ENCODE measurements around the gene OLFM2. TPM values are rescaled to one million over a fixed set of nuclear protein-coding genes. Genes with fewer than 3 reads are reported as not detected.

The OLFM2 gene
- total RNA-seq, 3 donors from 2014 or later, result 1.4 to 5.7 (median 1.9) TPM

DNA sequence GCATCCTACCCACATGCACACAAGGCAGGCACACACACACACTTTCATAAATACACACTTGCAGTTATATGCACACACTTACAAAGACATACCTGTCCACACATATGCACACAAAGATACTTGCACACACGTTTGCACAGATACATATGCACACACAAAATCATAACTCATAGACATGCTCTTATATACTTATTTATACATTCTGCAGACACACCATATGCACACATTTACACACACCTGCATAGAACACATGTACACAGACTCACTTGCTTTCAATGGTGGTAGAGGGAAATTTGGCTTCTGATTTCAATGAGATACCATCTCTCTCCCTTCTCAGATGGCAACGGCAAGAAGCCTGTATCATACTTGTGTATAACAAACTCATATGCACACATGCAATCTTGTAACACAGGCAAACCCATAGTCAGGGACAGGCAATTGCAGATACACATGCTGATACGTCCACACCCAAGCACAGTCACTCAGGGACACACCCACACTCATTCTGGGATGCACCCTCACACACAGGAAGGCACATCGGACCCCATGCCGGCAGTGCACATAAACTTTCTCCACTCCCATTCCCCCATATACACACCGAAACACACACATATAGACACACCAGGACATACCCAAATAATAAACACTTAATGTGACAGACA, 24.7 kb downstream of the OLFM2 start:
- DNase-seq, result no peak

DNA sequence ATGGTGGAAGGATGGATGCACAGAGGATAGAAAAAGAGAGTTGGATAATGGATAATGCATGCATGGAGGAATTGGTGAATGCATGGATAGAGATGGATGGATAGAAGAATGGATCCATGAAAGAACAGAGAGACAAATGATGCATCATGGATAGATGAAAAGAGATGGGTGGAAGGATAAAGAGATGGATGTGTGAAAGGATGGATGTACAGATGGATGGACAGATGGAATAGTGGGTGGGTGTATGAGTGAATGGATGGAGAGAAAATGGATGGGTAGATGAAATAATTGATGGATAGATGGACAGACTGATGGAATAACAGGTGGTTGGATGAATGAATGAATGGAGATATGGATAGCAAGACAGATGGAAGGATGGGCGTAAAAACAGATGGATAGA, 25.7 kb downstream of the OLFM2 start:
- H3K36me3 ChIP-seq (ENCODE audit: low read depth), result no peaks in the 10 kb centered on the region
- intact Hi-C loops (cut with DNase I, micrococcal nuclease), result no loop called here
- H3K4me1 ChIP-seq (ENCODE audit: low read depth), result peaks cover 13% of the 10 kb centered on the region
- ATAC-seq (no peak), DNase-seq (no peak)
- TF ChIP-seq, protein P1, sequence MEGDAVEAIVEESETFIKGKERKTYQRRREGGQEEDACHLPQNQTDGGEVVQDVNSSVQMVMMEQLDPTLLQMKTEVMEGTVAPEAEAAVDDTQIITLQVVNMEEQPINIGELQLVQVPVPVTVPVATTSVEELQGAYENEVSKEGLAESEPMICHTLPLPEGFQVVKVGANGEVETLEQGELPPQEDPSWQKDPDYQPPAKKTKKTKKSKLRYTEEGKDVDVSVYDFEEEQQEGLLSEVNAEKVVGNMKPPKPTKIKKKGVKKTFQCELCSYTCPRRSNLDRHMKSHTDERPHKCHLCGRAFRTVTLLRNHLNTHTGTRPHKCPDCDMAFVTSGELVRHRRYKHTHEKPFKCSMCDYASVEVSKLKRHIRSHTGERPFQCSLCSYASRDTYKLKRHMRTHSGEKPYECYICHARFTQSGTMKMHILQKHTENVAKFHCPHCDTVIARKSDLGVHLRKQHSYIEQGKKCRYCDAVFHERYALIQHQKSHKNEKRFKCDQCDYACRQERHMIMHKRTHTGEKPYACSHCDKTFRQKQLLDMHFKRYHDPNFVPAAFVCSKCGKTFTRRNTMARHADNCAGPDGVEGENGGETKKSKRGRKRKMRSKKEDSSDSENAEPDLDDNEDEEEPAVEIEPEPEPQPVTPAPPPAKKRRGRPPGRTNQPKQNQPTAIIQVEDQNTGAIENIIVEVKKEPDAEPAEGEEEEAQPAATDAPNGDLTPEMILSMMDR (IDR thresholded peaks at IDR 0.05), result no peak
- H3K9me3 ChIP-seq, result no peaks in the 10 kb centered on the region
- H3K4me3 ChIP-seq, result no peak overlapping the region

More for the DNA sequence above, 24.7 kb downstream of the OLFM2 start:
- H3K9me3 ChIP-seq, result no peaks in the 10 kb centered on the region
- H3K36me3 ChIP-seq (ENCODE audit: low read depth), result no peaks in the 10 kb centered on the region
- TF ChIP-seq, protein P1 (IDR thresholded peaks at IDR 0.05), result no peak
- peaks cover 13% of the 10 kb centered on the region for H3K4me1 ChIP-seq (ENCODE audit: low read depth)
- intact Hi-C loops (cut with DNase I, micrococcal nuclease), result no loop called here
- no peak overlapping the region for H3K4me3 ChIP-seq
- no peak for ATAC-seq

DNA sequence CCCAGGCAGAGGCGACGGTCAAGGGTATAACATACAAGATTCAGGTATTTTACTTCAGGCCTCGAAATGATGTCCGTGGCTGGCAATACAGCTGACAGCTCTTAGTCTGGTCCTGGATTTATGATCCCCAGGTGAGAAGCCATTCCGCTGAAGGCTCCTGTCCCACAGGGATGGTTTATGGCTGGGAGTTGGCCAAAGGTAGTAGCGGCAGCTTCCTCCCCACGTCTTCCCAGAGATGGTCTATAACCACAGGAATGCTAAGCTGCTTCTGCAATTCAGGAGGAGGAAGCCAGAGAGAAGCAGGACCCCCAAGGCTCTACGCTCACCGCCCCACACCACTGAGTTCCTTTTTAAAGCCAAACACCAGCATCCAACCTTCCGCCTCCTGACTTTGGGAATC, 27.1 kb downstream of the OLFM2 start:
- Histone ChIP-seq H3K9me3 (no peaks in the 10 kb centered on the region), H3K4me3 (no peak overlapping the region), H3K36me3 (ENCODE audit: low read depth) (no peaks in the 10 kb centered on the region), H3K4me1 (ENCODE audit: low read depth) (peaks cover 8% of the 10 kb centered on the region)
- intact Hi-C loops (cut with DNase I, micrococcal nuclease), result no loop called here
- TF ChIP-seq, protein P1 (IDR thresholded peaks at IDR 0.05), result no peak
- DNase-seq, result no peak
- peak; percentile 29 for ATAC-seq

DNA sequence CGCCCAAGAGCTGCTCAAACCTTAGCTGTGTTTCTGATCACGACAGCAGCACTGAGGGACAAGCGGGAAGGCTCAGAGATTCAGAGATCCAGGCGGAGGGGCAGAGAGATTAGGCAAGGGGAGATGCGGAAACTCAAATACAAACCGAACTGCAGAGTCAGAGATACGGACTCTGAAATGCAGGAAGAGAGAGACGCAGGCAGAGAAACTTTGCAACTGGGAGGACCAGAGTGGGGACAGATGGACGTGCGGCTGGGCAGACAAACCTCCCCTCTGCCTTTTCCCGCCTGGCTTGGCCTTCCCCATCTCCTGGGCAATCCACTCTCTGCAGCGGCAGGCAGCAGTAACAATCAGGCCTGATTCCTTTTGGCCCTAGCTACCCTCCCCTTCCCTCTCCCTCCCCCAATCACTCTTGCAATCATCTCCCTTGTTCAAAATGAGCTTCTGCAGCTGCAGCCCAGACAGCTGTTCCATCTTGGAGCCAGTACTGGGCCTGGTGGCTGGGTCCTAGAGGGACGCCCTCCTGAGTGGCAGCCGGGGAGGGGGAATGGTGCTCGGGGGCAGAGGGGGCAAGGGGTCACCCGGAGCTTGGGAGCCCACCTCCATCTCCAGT, 29.7 kb downstream of the OLFM2 start:
- Histone ChIP-seq H3K4me3 (no peak overlapping the region), H3K36me3 (ENCODE audit: low read depth) (no peaks in the 10 kb centered on the region), H3K9me3 (no peaks in the 10 kb centered on the region), H3K4me1 (ENCODE audit: low read depth) (no peaks in the 10 kb centered on the region)
- DNase-seq (no peak), ATAC-seq (no peak)
- intact Hi-C loops (cut with DNase I, micrococcal nuclease), result no loop called here
- TF ChIP-seq, protein P1 (IDR thresholded peaks at IDR 0.05), result no peak

DNA sequence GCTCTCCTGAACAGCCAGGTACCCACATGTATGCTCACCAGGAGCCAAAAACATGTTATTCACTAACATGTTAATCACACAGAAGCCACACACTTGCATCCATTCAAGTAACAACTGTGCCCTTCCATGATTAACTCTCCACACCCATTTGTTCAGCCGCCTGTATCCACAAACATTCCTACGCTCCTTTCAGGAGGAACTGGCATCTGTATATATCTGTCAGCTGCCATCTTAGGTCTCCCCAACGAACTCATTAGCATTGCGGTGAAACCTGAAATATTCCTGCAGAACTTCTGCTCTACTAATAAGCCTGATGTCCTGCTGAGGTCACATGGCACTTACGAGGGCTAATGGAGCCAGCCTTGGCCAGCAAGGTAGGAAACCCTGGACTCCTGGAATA, 33.0 kb downstream of the OLFM2 start:
- DNase-seq, result no peak
- Histone ChIP-seq H3K36me3 (ENCODE audit: low read depth) (no peaks in the 10 kb centered on the region), H3K4me1 (ENCODE audit: low read depth) (no peaks in the 10 kb centered on the region), H3K4me3 (no peak overlapping the region), H3K9me3 (no peaks in the 10 kb centered on the region)
- intact Hi-C loops (cut with DNase I, micrococcal nuclease), result no loop called here
- TF ChIP-seq, protein P1 (IDR thresholded peaks at IDR 0.05), result no peak
- ATAC-seq, result no peak

Measured in mucosa of descending colon (tissue), 3 donors.